Measurements from ENCODE around the gene LTB4R2.
"Not testable (repeated sequence)": the region's sequence is repeated elsewhere in the genome, so short reads cannot be mapped to it uniquely, and the experiment has no call there.

LTB4R2 gene

DNA sequence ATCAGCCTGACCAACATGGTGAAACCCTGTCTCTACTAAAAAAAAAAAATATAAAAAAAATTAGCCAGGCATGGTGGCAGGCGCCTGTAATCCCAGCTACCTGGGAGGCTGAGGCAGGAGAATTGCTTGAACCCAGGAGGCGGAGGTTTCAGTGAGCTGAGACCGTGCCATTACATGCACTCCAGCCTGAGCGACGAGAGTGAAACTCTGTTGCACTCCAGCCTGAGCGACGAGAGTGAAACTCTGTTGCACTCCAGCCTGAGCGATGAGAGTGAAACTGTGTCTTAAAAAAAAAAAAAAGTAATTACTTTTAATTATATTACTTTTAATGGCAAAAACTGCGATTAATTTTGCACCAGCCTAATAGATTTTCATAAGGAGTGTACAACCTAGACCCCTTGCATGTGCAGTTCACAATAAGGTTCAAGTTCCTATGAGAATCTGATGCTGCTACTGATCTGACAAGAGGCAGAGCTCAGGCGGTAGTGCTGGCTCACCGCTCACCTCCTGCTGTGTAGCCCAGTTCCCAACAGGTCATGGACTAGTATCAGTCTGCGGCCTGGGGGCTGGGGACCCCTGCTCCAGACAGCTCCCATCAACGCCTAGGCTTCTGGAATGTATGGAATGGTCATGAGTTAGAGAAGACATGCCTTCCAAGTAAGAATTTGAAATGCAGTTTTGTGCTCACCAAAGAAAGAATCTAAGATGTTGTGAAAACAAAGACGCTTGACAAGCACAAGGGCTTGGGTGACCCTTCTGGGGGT, 11.5 kb downstream of the LTB4R2 start:
- DNase-seq, result no peak

DNA sequence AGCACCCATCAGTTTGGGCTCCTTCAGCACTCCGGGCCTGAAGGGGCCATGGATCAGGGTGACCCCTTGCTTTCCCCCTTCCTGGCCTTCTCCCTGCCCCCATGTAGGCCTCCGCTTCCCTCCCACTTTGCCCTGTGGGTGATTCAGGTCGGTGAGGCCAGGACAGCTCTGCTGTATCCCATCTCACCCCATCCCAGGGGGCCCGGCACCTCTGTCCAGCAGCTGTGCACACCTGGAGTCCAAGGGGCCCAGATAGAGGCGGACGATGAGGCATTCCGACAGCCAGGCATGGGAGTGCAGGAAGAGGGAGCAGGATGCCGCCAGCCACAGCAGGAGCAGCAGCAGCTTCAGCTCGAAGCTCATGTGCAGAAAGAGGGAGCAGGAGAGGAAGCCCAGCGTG, 12.7 kb downstream of the LTB4R2 start:
- no peak for DNase-seq

DNA sequence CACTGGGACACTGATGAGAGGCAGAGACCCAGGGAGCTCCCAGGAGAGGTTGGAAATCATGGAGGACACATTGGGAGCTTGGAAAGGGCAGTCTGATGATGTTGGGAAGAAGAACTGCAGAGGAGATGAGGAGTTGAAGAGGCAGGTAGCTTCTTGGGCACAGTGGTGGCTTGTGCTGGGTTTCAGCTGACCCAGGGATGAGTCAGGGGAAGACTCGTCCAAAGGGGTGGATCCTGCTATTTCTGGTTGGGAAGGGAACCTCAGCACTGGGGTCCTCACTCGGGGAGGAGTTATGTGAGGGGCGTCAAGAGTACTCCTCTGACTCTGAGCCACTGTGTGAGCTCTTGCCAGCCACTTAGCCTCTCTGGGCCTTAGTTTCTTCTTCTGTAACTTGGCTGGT, 13.4 kb downstream of the LTB4R2 start:
- DNase-seq, result no peak

DNA sequence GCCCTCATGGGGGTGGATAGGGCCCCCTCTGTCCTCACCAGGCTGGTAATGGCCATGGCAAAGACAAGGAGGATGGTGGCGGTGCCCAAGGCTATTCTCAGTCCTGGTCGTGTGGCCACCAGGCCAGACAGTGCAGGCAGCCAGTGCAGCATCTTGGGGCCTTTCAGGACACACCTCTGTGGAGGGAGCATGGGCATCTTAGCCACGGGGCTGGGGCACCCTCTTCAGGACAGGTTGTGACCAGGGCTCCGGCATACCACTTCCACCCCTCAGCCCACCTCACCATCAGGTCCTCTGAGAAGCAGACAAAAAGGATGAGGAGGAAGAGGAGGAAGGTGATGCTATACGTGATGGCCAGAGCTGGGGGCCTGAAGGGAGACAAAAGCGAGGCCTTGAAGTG, 14.1 kb downstream of the LTB4R2 start:
- no peak for DNase-seq

DNA sequence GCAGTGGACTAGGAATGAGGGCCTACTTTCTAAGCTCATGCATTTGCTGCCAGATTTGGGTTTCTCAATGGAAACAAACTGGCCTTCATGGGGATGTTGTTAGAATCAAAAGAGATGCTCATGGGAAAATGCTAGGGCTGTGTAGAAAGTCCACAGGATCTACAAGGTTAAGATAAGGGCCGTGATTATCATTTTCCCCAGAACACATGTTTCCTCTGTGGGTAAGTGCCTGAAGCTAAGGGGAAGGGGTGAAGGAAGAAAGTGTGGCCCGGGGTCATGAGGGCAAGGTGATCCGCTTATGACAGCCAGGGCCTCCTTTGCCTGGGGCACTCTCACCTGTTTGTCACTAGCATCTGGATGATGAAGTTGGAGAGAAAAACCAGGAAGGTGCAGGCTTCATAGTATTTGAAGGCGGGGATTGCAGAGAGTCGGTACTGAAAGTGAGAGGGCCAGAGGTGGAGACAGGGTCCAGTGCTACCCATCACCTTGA, 15.1 kb downstream of the LTB4R2 start:
- DNase-seq, result no peak

DNA sequence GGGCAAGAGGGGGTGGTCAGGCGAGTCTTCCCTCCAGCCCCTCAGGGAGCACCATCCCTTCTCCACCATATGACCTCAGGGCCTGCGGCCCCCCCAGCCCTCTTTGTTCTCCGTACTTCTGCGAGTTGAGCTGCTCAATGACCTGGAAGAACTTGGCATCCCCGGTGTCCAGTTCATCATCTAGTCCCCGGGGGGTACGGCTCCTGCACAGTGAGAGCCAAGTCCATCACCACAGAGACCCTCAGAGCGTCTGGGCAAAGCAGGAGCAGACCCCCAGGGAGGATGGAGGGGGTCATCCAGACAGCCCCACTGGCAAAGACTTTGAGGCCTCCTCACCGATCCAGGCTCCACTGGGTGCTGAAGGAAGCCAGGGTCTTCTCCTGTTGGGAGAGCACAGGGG, 16.0 kb downstream of the LTB4R2 start:
- DNase-seq, result no peak

DNA sequence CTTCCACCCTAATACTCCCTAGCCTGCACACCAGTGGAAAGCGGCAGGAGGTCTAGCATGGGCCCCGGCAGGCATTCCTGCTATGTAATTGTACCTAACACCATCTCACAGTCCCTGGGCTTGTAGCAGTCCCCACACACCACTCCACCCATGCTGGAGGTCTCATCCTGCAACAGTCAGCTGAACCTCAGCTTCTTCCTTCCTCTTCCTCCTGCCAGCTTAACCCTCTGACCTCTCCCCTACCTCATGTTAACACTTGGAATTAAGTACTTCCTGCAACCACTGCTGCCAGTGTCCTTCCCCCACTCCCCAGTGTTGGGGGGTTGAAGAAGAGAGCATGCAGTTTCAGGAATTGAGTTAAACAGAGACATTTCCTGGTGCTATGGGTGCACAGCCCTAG, 17.4 kb downstream of the LTB4R2 start:
- no peak for DNase-seq

DNA sequence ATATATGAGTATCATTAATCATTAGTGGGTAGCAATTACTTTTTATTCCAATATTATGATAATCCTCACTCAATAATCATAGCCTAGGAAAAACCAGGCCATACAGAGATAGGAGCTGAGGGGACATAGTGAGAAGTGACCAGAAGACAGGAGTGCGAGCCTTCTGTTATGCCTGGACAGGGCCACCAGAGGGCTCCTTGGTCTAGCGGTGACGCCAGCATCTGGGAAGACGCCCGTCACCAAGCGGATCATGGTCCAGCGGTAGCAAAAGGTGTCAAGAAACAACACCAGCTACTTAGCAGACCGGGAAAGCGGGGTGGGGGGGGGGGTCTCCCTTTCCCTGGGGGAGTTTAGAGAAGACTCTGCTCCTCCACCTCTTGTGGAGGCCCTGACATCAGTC, 18.0 kb downstream of the LTB4R2 start:
- DNase-seq, result not testable (repeated sequence)

DNA sequence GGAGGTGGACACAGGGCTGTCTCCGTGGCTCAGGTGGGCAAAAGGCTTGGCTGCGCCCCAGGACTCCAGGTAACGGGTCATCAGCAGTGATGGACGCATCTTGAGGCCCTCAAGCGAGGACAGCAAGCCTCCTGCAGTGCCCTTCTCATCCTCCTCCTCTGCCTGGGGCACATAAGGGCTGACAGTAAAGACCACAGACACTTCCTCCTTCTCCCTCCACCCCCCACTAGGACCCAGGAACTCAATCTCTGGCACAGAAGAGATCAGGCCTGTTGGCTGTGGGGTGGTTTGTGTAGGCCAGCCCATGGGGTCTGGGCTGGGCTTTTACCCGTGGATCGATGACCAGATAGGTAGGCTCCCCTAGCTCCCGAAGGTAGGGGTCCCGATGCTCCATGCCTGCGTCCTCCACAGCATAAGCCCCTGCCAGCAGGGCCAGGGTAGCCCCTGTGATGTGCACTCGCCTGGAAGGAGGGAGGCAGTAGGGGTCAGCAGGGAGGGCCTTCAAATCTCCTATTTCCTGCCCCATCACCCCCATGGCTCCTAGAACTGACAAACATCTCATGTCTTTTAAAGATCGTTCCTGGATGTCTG, 19.2 kb downstream of the LTB4R2 start:
- DNase-seq, result no peak

DNA sequence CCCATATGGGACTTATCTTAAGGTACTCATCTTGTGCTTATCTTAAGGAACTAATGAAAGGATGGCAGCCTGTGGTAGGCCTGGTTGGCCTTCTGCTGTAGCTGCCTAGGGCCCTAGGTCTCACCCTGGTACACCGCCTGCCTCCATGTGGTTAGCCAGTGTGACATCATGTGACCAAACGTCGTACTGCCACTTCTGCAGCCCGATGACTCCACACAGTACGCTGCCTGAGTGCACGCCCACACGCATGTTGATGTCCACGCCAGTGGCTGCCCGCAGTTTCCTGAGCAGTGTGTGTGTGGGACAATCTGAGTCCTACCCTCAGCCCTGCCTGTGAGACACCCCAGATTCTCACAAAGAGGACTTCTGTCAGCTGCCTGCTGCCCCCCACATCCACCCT, 19.8 kb downstream of the LTB4R2 start:
- DNase-seq, result no peak

DNA sequence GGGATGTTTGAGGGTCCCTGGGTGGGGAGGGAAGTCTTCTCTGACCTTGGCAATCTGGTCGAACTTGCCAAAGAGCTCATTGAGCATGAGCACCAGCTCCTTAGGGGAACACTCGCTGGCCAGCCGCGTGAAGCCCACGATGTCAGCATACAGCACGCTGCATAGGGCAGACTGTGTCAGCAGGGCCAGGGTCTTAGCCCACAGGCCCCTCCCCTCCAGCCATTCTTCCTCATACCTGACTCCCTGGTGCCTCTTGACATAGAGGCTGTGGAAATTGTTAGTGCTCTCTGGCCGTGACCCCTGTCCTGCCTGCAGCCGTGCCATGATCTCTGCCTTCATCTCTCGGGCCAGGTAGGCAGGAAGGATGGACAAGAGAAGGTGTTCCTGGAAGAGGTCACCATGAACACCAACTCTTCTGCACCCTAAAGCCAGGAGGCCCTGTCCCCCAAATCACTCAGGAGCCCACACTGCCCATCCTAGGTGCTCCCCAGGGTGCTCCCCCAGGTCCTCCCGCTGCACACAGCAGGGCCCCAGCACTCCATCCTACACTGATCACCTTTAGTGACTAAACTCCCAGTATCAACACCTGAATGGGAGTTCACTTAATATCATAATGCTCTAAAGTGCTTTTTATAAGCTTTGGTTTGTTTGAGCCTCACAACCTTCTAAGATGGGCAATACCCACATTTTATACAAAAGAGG, 21.2 kb downstream of the LTB4R2 start:
- DNase-seq, result no peak

DNA sequence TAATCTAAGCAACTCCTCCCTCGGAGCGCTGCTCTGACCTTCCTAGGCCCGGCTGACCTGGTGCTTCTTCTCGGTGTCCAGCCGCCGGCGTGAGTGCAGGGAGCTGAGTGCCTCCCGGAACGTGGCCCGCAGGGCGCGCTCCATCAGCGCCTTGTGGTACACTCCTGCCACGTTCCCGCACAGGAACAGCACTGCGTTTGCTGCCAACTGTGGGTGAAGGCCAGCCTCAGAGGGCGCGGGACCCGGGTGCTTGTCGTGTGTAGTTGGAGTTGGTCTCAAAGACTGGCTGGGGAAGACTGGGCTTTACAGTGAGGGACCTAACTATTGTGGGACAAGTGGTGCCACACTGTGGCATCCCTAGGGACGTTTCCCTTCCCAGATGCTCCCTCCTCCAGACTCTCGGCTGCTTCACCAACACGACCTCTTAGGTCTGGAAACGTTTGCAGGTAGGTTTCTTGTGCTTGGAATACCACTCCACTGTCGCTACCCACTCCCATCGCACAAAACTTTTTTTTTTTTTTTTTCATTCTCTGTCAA, 21.9 kb downstream of the LTB4R2 start:
- no peak for DNase-seq

DNA sequence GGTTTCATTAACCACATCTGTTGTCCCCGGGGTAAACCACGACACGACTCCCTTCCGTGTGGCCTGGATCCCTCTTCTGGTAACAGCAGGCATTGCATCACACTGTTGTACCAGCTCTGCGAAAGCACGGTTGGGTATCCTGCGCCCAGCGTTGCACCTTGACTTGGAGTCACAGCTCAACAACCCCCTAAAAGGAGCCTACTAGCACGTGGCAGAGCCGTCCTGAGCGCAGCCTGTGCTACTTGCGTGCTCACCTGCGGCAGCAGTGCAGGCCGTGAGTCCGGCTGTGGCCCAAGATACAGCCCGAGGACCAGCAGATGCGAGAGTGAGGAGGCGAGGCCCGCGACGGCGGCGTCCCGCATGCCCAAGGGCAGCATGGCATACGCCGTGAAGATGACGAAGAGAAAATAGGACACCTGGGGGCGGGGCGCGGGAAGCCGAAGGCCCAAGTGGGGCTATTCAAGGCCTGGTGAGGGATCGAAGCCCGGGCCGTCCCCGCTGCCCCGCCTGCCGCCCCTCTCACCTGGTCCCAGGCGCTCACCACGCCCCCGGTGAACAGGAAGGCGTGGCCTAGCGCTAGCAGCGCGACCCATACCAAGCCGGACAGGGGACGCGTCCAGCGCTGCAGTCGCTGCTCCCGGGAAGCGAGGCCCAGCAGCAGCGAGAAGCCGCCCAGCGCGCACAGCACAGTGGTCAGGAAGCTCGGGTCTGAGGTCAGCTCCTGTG, 22.5 kb downstream of the LTB4R2 start:
- DNase-seq, result peak in 1 of 2 experiments; percentile 60

DNA sequence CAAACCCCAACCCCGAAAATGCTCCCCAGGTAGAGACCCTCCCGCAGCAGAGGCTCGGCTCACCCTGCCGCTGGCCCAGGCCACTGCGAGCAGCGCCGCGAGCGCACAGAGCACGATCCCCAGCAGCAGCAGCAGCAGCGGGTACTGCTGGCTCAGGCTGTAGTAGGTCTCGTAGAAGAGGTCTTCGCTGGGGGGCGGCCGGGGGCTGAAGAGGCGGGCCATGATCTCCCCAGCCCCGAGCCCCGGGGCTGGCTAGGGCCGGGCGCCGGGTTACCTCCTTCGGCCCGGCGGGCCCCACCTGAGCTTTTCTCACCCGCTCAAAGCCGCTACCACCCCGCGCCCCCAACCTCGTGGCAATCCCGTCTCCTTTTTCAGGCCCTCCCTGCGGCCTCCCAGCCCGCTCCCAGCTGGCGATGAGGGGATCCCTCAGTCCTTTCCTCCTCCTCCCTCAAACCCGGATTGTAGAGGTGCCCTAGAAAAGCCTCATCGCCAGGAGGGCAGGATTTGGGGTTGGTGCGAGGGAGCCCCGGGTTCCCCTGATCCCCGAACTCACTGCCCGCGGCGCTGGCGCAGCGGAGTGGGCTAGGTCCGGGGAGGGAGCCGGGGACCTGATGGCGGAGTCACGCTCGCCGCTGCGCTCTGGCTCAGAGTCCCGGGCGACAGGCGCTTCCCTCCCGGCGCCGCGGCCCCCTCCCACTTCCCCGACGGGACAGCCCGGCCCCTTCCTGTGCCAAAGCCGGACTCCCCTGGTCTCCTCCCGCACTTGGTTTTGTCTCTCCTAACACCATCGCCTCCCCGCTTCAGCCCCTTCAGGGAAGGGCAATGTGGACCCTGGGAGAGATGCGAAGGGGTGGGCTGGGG, 24.7 kb downstream of the LTB4R2 start, which contains the start of gene ADCY4:
TSS of gene ADCY4 (minus strand) at position 641 of the 861 bp plus-strand sequence. CDS start at position 222, 419 bp downstream.
- no peak for DNase-seq

DNA sequence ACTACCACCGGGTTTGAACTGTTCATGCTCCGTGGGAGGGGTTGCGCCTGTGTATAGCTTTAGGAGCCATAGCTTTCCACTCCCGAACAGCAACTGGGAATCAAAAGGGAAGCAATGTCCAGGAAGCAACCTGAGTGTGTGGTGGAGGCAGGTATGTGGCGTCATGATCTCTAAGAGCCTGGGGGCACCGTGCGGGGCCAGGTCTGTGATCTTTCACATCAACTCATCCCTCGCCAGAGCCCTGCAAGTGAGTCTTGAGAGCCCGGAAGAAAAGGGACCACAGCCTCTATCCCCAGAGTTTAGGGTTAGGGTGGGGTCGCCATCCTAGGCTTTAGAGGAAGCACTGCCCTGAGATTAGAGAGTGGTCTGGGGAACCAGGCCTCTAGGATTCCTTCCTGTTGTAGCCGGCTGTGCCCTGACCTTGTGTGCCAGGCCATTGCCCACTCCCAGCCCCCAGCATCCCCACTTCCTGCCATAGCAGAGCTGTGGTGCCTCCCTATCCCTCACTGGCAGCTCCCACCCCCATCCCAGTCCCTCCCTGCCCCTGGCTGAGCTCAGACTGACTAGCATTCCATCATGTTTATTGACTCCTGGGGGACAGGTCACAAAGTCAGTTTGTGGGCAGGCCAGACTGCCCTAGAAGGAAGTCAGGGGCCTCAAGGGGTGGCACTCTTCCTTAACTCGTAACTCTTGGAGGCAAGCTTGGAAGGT, 25.7 kb downstream of the LTB4R2 start:
- DNase-seq, result no peak

DNA sequence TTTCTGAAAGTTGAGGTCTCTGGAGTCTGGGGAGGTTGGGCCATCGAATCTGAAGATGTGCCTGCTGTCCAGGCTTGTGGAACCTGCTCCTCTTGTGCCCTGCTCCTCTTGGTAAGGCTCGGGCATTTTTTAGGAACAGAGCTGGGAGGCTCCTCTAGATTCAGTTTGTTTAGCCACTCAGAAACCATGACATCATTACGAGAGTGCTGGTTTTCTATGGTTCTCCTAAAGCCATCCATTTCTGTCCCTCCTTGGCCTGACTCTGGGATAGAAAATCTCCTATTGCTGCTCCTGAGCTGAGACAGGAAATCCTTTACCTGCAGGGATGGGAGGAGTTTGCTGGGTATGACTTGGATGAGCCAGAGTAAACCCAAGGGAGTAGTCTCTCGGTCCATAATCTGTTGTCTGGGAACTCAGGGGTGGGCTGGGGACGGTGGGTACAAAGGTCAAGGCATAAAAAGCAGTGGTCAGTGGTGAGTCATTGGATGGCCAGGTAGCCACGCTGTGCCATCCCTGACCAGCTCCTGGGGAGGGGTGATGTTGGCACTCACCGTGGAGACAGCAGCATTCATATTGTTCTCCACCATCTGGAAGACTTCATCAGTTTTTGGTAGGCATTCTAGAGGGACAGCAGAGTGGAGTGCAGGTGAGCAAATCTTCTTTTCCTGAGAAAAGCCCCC, 27.3 kb downstream of the LTB4R2 start:
- no peak for DNase-seq

DNA sequence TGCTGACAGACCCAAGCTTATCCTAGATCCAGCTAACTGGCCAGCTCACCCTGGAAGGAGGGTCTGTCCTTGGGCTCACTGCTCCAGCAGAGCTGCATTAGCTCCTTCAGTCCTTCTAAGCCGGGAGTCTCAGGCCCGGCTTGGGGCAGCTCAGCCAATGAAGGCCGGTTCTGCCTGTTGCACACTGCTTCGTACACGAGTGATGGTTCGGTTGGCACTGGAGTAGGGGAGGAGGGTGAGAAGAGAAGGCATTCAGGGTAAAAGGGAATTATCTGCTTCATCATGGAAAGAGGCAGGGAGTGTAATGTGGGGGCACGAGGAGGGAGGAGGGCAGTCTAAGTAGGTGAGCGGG, 27.9 kb downstream of the LTB4R2 start:
- no peak for DNase-seq

DNA sequence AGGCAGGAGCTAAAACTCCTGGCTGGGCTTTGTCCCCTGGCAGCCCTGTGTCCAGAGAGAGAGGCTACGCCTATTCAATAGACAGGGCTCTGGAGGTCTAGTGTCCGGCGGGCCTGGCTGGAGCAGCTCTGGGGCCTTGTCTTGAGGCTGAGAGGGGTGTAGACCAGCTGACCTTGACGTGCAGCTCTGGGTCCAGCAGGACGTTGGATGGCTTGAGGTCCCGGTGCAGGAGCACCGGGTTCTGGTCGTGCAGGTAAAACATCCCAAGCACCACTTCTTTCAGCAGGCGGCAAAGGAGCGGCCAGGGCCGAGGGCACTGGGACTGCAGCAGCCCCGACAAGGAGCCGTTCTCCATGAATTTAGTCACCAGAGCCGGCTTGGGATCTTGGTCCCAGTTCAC, 28.9 kb downstream of the LTB4R2 start:
- DNase-seq, result no peak

DNA sequence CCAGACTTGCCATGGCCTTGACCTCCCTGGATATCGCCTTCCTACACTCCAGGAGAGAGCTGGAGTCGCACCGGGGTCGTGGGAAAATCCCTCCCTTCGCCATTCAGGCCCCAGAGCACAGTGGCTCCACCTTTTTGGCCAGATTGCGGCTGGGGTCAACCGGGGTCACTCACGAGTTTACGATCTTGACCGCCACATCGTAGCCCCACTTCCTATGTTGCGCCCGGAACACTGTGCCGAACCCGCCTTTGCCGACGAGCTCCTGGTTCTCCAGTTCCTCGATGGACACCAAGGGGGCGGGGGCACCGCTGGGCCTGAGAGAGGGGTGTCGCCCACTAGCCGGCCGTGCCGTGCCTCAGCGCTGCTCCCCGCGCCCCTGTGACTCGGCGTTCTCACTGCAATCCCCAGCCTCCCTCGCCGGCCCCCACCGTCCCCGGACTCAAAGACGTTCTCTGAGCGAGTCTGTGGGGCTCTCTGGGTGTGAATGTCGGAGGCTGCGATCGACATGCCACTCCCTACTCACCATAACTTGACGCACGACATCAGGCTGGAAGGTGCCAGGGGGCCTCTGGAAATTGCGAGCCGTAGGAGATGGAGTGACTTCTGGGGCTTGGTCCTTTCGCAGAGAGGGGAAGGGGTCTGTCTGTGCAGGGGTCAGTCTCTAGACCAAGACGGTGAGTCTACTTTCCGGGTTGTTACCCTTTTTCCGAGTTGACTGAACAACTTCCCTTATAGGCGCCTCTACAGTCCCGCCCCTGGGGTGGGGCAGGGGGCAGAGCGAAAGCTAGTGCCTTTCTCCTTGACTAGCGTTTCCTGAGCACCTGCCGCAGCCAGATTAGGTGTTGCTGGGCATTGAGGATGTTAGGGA, 29.6 kb downstream of the LTB4R2 start, which contains the start of gene RIPK3:
TSS of gene RIPK3 (minus strand) at position 708 of the 868 bp plus-strand sequence. CDS start at position 543, 165 bp downstream.
- DNase-seq, result no peak

DNA sequence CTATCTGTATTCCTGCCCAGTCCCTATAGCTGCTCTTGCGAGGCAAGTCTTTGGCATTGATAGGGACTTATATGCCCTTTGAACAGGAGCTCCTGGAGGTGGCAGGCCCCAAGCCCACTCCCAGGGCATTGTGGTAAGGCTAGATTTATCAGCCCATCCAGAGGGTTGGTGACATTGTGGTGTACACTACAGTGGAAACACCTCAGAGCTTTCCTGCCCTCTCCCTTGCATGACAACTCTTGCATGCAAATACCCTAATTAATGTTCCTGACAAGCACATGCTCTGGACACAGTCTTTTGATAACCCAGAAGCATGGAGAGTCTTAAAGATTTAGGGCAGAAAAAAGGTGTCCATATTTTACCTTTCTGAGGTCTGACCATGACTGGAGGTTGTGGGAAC, 30.7 kb downstream of the LTB4R2 start:
- no peak for DNase-seq
